DND-41 (cell line): ENCODE data around the gene IQSEC2.

Experiments used
- ATAC-seq: fragments of 200-7000 bp; cut with Tn5 transposase; 3 replicates; pipeline ENCODE4 v1.9.1; 2021; ENCODE audit warnings: low read depth; ENCODE audit not compliant: insufficient read depth
- DNase-seq: peaks from one replicate; pipeline ENCODE4 v3.0.0-alpha.2; 2020
- H2AFZ ChIP-seq: 2 replicates; pipeline ENCODE4 v1.6.0; 2012; ENCODE audit warnings: low read depth, low read length
- H3K27ac ChIP-seq: 2 replicates; pipeline ENCODE4 v1.5.1; 2012; ENCODE audit warnings: low read length, inconsistent platforms
- H3K27me3 ChIP-seq: fragments of 200-600 bp; sonication (generic); 2 replicates; pipeline ENCODE4 v1.6.0; 2012; ENCODE audit warnings: low read length, mild to moderate bottlenecking, inconsistent platforms; ENCODE audit not compliant: insufficient read depth, poor library complexity
- H3K36me3 ChIP-seq: 2 replicates; pipeline ENCODE4 v1.5.1; 2012; ENCODE audit warnings: low read length, inconsistent platforms; ENCODE audit not compliant: insufficient read depth
- H3K4me1 ChIP-seq: 2 replicates; pipeline ENCODE4 v1.5.1; 2012; ENCODE audit warnings: mild to moderate bottlenecking, low read length; ENCODE audit not compliant: insufficient read depth
- H3K4me2 ChIP-seq: 2 replicates; pipeline ENCODE4 v1.6.0; 2012; ENCODE audit warnings: mild to moderate bottlenecking, moderate library complexity, low read length, inconsistent platforms; ENCODE audit not compliant: insufficient read depth
- H3K4me3 ChIP-seq, 2 experiments: fragments of 200-600 bp in 1 of 2; shearing (Covaris generic) in 1 of 2; 2 replicates each; pipeline ENCODE4 v1.5.1; 2012 to 2016; ENCODE audit warnings: inconsistent platforms in 2 of 2, low read length in 2 of 2, mild to moderate bottlenecking in 2 of 2, low read depth in 1 of 2, moderate library complexity in 1 of 2
- H3K79me2 ChIP-seq: 2 replicates; pipeline ENCODE4 v1.6.0; 2012; ENCODE audit warnings: low read length, inconsistent platforms; ENCODE audit not compliant: insufficient read depth
- H3K9ac ChIP-seq: 2 replicates; pipeline ENCODE4 v1.6.0; 2012; ENCODE audit warnings: low read depth, mild to moderate bottlenecking, inconsistent platforms, low read length, moderate library complexity
- H3K9me3 ChIP-seq: 2 replicates; pipeline ENCODE4 v1.5.1; 2012; ENCODE audit warnings: low read length, moderate library complexity, mild to moderate bottlenecking, inconsistent platforms; ENCODE audit not compliant: insufficient read depth, severe bottlenecking
- H4K20me1 ChIP-seq: 2 replicates; pipeline ENCODE4 v1.6.0; 2012; ENCODE audit warnings: low read length; ENCODE audit not compliant: insufficient read depth
- EZH2 ChIP-seq: IDR thresholded peaks from 3 replicates; pipeline ENCODE4 v1.6.1; 2012; ENCODE audit warnings: borderline replicate concordance, low read depth, mild to moderate bottlenecking, moderate library complexity, low read length, inconsistent platforms; ENCODE audit not compliant: severe bottlenecking
- TF ChIP-seq, protein P1 (sequence below): IDR thresholded peaks from 2 replicates; pipeline ENCODE4 v1.5.1; 2012; ENCODE audit warnings: borderline replicate concordance, low read length, moderate library complexity, mild to moderate bottlenecking; ENCODE audit not compliant: poor library complexity, severe bottlenecking; ENCODE audit errors: extremely low read depth

The IQSEC2 gene

DNA sequence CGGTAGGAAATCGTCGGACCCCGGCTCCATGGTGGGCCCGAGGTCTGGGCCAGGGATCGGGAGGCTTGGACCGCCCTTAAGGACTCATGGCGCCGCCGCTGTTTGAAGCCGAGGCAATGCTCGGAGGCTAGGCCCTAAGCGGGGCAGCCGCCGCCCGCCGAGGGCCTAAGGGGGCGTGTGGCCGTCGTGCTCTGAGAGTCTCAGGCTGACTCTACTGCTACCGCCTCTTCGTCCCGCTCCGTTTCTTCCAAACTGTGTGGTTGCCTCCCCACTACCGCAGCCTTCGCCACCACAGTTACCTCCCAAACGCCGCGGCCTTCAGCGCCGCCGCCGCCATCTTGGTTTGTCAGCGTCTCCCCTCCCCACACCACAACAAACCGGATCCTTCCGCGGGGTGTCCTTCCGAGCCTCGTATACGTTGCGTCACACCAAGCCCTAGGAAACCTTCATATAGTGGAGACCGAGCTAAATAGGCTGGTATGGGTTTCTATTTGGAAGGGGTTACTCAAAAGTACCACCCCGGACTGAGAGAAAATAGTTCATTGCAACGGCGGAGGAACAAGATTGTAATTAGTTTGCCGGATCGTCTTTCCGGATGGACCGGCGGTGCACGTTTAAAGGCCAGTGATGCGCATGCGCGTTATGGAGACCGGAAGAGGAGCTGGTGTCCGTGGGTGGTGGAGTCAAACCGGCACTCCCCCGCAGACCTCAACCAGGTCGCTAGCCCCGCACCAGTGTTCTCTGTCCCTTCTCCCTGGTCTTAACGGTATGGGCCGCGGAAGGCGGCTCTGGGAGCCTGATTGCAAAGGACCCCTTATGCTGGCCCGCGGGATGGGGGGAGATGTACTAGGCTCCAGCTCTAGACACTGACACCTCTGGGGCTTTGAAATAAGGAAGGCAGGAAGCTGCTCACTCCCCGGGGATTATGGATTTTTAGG is 56.3 kb downstream of the IQSEC2 start, which contains the start of gene KDM5C:
Gene KDM5C, minus strand, starts transcription at position 348 of the 938 bp plus-strand sequence. Its CDS starts 318 bp downstream, at position 30.
- DNase-seq (peak; percentile 86), ATAC-seq (peak; percentile 81)
- Histone ChIP-seq H3K4me3 (peak within 1 kb of the TSS; percentile 84 to 87), H3K79me2 (peaks cover 52% of the 10 kb centered on the region), H3K27me3 (no peaks in the 10 kb centered on the region), H4K20me1 (peaks cover 41% of the 10 kb centered on the region), H3K36me3 (peaks cover 35% of the 10 kb centered on the region), H2AFZ (peak within 1 kb of the TSS; percentile 98), H3K9ac (peak within 1 kb of the TSS; percentile 94), H3K27ac (peak within 1 kb of the TSS; percentile 100), H3K4me1 (peaks cover 44% of the 10 kb centered on the region), H3K9me3 (no peaks in the 10 kb centered on the region), H3K4me2 (peak within 1 kb of the TSS; percentile 82)
- TF ChIP-seq, protein P1, sequence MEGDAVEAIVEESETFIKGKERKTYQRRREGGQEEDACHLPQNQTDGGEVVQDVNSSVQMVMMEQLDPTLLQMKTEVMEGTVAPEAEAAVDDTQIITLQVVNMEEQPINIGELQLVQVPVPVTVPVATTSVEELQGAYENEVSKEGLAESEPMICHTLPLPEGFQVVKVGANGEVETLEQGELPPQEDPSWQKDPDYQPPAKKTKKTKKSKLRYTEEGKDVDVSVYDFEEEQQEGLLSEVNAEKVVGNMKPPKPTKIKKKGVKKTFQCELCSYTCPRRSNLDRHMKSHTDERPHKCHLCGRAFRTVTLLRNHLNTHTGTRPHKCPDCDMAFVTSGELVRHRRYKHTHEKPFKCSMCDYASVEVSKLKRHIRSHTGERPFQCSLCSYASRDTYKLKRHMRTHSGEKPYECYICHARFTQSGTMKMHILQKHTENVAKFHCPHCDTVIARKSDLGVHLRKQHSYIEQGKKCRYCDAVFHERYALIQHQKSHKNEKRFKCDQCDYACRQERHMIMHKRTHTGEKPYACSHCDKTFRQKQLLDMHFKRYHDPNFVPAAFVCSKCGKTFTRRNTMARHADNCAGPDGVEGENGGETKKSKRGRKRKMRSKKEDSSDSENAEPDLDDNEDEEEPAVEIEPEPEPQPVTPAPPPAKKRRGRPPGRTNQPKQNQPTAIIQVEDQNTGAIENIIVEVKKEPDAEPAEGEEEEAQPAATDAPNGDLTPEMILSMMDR, result no peak
- TF ChIP-seq EZH2, result no peak

DNA sequence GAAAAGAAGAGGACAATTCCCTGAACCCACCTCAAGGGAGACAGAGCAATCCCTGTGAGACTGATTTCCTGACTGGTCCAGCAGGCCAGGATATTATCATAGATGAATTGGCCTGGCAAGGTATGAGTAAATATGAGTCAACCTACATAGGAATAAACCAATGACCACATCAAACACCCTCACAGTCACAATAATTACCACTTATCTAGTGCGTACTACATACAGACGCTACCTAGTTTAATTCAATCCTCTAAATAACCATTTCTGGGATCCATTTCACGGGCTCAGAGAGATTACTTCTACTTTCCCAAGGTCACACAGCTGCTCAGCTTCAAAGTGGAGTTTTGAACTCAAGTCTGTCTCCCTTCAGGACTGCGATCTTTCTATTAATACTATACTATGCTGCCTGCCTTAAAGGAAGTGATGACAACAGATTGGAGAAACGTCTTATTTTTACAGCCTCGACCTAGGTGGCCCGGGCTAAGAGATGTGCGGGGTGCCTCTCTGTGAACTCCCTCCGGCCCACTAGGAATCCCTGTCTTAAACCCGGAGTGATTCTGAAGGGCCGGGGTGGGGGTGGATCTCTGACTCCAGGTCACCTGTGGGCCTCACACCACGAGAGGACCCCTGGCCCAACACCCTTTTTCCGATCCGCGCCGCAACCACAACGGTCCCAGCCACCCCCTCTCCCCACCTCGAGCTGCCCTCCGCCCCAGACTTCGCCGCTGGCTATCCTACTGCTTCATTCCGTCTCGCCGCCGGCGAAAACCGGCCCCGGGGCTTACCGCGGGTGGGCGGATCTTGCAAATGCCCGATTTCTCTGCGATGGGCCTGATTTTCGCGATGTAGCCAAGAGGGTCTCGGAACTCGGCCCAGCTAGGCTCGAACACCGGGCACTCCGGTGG is 57.2 kb downstream of the IQSEC2 start:
- Histone ChIP-seq H3K79me2 (peaks cover 61% of the 10 kb centered on the region), H3K9ac (peak overlapping the region; percentile 94), H3K4me3 (peak overlapping the region; percentile 84 to 87), H2AFZ (peak overlapping the region; percentile 98), H3K27ac (peak overlapping the region; percentile 100), H3K27me3 (no peaks in the 10 kb centered on the region), H3K36me3 (peaks cover 44% of the 10 kb centered on the region), H4K20me1 (peaks cover 49% of the 10 kb centered on the region), H3K9me3 (no peaks in the 10 kb centered on the region), H3K4me1 (peaks cover 44% of the 10 kb centered on the region), H3K4me2 (peak overlapping the region; percentile 82)
- DNase-seq, result no peak
- TF ChIP-seq EZH2, result no peak
- TF ChIP-seq, protein P1, result no peak
- ATAC-seq, result peak; percentile 15; the same call in 1 of the 3 replicates

DNA sequence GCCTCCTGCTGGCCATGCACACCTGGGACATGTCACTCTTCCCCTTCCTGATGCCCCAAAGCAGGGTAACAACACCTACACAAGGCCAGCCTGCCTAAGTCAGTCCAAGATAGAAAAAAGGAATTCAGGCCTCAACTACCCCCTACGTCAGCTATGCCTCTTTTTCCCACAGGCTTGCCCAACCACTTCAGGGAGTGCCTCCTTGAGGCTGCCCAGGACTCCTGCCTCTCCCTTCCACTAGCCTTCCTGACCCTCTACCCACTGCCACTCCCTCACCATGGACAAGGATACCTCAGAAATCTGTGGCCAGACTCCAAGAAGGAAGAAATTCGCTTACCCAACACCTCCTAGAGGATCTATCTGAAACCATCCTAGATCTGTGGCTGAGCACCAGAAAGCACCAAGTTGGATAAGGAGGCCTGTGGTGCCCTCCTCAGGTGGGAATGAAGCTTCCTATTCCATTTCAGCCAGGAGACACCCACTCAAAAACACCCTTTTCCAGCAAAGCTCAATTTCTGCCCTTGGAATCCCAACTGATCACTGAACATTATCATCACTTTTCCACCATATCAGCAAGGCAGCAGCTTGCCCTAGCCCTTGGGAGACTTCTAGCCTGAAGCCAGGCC is 58.2 kb downstream of the IQSEC2 start:
- peak overlapping the region; percentile 94 for H3K9ac ChIP-seq
- TF ChIP-seq EZH2, result no peak
- peaks cover 55% of the 10 kb centered on the region for H3K36me3 ChIP-seq
- DNase-seq (no peak), ATAC-seq (no peak)
- peak overlapping the region; percentile 100 for H3K27ac ChIP-seq
- H3K4me3 ChIP-seq, result peak overlapping the region; percentile 84 to 87; a peak in 3 of 4 replicates
- H3K79me2 ChIP-seq, result peaks cover 70% of the 10 kb centered on the region
- H4K20me1 ChIP-seq, result peaks cover 52% of the 10 kb centered on the region
- H3K4me2 ChIP-seq, result peak overlapping the region; percentile 82
- no peaks in the 10 kb centered on the region for H3K27me3 ChIP-seq
- H3K4me1 ChIP-seq, result peaks cover 44% of the 10 kb centered on the region
- no peaks in the 10 kb centered on the region for H3K9me3 ChIP-seq
- H2AFZ ChIP-seq, result no peak overlapping the region
